Hepatocyte (in vitro differentiated cells): ENCODE results near the gene SRGAP2C.
"Not testable (repeated sequence)": the region's sequence is repeated elsewhere in the genome, so short reads cannot be mapped to it uniquely, and the experiment has no call there.

Experiments
- CTCF ChIP-seq: fragments of 200-600 bp; sonication (generic); IDR thresholded peaks from 2 replicates; pipeline ENCODE4 v1.5.1; 2016; ENCODE audit warnings: antibody characterized with exemption, mild to moderate bottlenecking; ENCODE audit not compliant: poor library complexity
- EZH2 ChIP-seq: fragments of 200-600 bp; sonication (generic); IDR thresholded peaks from 2 replicates; pipeline ENCODE4 v1.6.1; 2016; ENCODE audit warnings: antibody characterized with exemption, mild to moderate bottlenecking, borderline replicate concordance
- EZH2phosphoT487 ChIP-seq: fragments of 200-600 bp; sonication (generic); IDR thresholded peaks from one replicate; pipeline ENCODE4 v1.6.1; 2018; ENCODE audit warnings: antibody characterized with exemption, mild to moderate bottlenecking, low read depth, moderate library complexity; ENCODE audit not compliant: unreplicated experiment, severe bottlenecking

DNA sequence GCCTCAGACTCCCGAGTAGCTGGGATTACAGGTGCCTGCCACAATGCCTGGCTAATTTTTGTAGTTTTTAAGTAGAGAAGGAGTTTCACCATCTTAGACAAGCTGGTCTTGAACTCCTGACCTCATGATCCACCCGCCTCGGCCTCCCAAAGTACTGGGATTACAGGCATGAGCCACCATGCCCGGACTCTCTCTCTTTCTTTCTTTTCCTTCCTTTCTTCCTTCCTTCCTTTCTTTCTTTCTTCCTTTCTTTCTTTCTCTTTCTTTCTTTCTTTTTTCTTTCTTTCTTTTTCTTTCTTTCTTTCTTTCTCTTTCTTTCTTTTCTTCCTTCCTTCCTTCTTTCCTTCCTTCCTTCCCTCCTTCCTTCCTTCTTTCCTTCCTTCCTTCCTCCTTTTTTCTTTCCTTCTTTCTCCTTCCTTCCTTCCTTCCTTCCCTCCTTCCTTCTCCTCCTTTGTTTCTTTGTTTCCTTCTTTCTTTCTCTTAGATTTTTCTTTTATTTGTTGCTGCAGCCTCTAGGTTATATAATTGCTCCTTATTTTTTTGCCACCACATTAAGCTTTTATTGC is 234.4 kb downstream of the SRGAP2C start:
- not testable (repeated sequence) for TF ChIP-seq CTCF, EZH2, EZH2phosphoT487
